HEK293 (cell line): ENCODE measurements around the gene ALG8.

Experiments used
- CTCF ChIA-PET: fragments of 350-600 bp; formaldehyde crosslinking; extraction: SDS; loops from one replicate; lab custom pipeline; 2021; ENCODE audit warnings: antibody characterized with exemption; lab: Yijun Ruan, JAX
- POLR2A ChIA-PET: fragments of 300-600 bp; formaldehyde crosslinking; extraction: SDS; loops from one replicate; lab custom pipeline; 2020; ENCODE audit warnings: antibody characterized with exemption, inconsistent platforms; lab: Yijun Ruan, JAX
- H3K27ac ChIP-seq: fragments of 200-500 bp; sonication (Bioruptor generic); 2 replicates; pipeline ENCODE4 v1.5.1; 2014; ENCODE audit warnings: low read depth, low read length, control low read depth, inconsistent platforms; ENCODE audit errors: extremely low read depth
- H3K36me3 ChIP-seq, 2 experiments: fragments of 200-500 bp in 1 of 2; sonication (Bioruptor generic) in 1 of 2; 1 replicate in 1 of 2; 2 replicates in 1 of 2; pipeline ENCODE4 v1.5.1; 2014 to 2017; ENCODE audit warnings: inconsistent platforms in 2 of 2, low read length in 2 of 2; ENCODE audit not compliant: control insufficient read depth in 2 of 2, insufficient read depth in 1 of 2
- H3K4me1 ChIP-seq: fragments of 200-500 bp; sonication (Bioruptor generic); 2 replicates; pipeline ENCODE4 v1.5.1; 2014; ENCODE audit warnings: mild to moderate bottlenecking, low read length, inconsistent platforms; ENCODE audit not compliant: control insufficient read depth, insufficient read depth
- H3K4me3 ChIP-seq: 2 replicates; pipeline ENCODE4 v1.5.1; 2011; ENCODE audit warnings: low read depth, mild to moderate bottlenecking, control low read depth, low read length, moderate library complexity
- H3K9me3 ChIP-seq: fragments of 200-500 bp; sonication (Bioruptor generic); 2 replicates; pipeline ENCODE4 v1.5.1; 2014; ENCODE audit warnings: low read depth, low read length, inconsistent platforms; ENCODE audit not compliant: control insufficient read depth, insufficient read depth
- KLF17 ChIP-seq: fragments of 450-650 bp; formaldehyde crosslinking; IDR thresholded peaks from 2 replicates; pipeline ENCODE4 v1.5.1; 2016; ENCODE audit warnings: missing biosample characterization, missing genetic modification characterization
- MEIS1 ChIP-seq: sonication (generic); formaldehyde crosslinking; IDR thresholded peaks from 2 replicates; pipeline ENCODE4 v1.8.1; 2022; ENCODE audit warnings: missing genetic modification reagents, mild to moderate bottlenecking, borderline replicate concordance
- MZF1 ChIP-seq: fragments of 450-650 bp; formaldehyde crosslinking; IDR thresholded peaks from 2 replicates; pipeline ENCODE4 v1.5.1; 2017; ENCODE audit warnings: missing biosample characterization, missing genetic modification characterization, borderline replicate concordance
- SALL2 ChIP-seq: fragments of 450-650 bp; formaldehyde crosslinking; IDR thresholded peaks from 2 replicates; pipeline ENCODE4 v1.5.0; 2017; ENCODE audit warnings: missing biosample characterization, mild to moderate bottlenecking, missing genetic modification characterization, borderline replicate concordance
- SP3 ChIP-seq: fragments of 450-650 bp; formaldehyde crosslinking; IDR thresholded peaks from 2 replicates; pipeline ENCODE4 v1.5.1; 2016; ENCODE audit warnings: missing biosample characterization, missing genetic modification characterization
- TCF7L2 ChIP-seq: IDR thresholded peaks from 2 replicates; pipeline ENCODE4 v1.6.1; 2011; ENCODE audit warnings: low read depth, mild to moderate bottlenecking, inconsistent platforms, low read length, moderate library complexity, borderline replicate concordance
- TSHZ1 ChIP-seq: fragments of 450-650 bp; formaldehyde crosslinking; IDR thresholded peaks from 2 replicates; pipeline ENCODE4 v1.5.1; 2016; ENCODE audit warnings: missing biosample characterization, missing genetic modification characterization, borderline replicate concordance
- ZBTB48 ChIP-seq: fragments of 450-650 bp; formaldehyde crosslinking; IDR thresholded peaks from 2 replicates; pipeline ENCODE4 v1.5.1; 2016; ENCODE audit warnings: missing biosample characterization, missing genetic modification characterization
- ZFP41 ChIP-seq: fragments of 450-650 bp; formaldehyde crosslinking; IDR thresholded peaks from 2 replicates; pipeline ENCODE4 v1.5.1; 2016; ENCODE audit warnings: missing biosample characterization, missing genetic modification characterization, borderline replicate concordance
- ZNF138 ChIP-seq: fragments of 450-650 bp; formaldehyde crosslinking; IDR thresholded peaks from 2 replicates; pipeline ENCODE4 v1.5.1; 2016; ENCODE audit warnings: missing biosample characterization, missing genetic modification characterization, borderline replicate concordance
- ZNF311 ChIP-seq: fragments of 450-650 bp; formaldehyde crosslinking; IDR thresholded peaks from 2 replicates; pipeline ENCODE4 v1.5.1; 2017; ENCODE audit warnings: missing biosample characterization, missing genetic modification characterization, borderline replicate concordance
- ZNF335 ChIP-seq: fragments of 450-650 bp; formaldehyde crosslinking; conservative IDR thresholded peaks from 2 replicates; pipeline ENCODE4 v1.5.1; 2016; ENCODE audit warnings: missing biosample characterization, missing genetic modification characterization
- ZNF354C ChIP-seq: fragments of 450-650 bp; formaldehyde crosslinking; IDR thresholded peaks from 2 replicates; pipeline ENCODE4 v1.5.1; 2016; ENCODE audit warnings: missing biosample characterization, missing genetic modification characterization, low read depth, borderline replicate concordance
- ZNF362 ChIP-seq: fragments of 450-650 bp; formaldehyde crosslinking; IDR thresholded peaks from 2 replicates; pipeline ENCODE4 v1.5.1; 2016; ENCODE audit warnings: missing biosample characterization, missing genetic modification characterization
- ZNF394 ChIP-seq: fragments of 450-650 bp; formaldehyde crosslinking; IDR thresholded peaks from 2 replicates; pipeline ENCODE4 v1.5.1; 2016; ENCODE audit warnings: missing biosample characterization, missing genetic modification characterization, mild to moderate bottlenecking, moderate library complexity, borderline replicate concordance
- ZNF404 ChIP-seq: fragments of 450-650 bp; formaldehyde crosslinking; IDR thresholded peaks from 2 replicates; pipeline ENCODE4 v1.5.1; 2017; ENCODE audit warnings: missing biosample characterization, missing genetic modification characterization
- ZNF501 ChIP-seq: fragments of 450-650 bp; formaldehyde crosslinking; IDR thresholded peaks from 2 replicates; pipeline ENCODE4 v1.5.1; 2016; ENCODE audit warnings: missing biosample characterization, missing genetic modification characterization
- ZNF664 ChIP-seq: fragments of 450-650 bp; formaldehyde crosslinking; IDR thresholded peaks from 2 replicates; pipeline ENCODE4 v1.5.1; 2016; ENCODE audit warnings: missing biosample characterization, missing genetic modification characterization
- ZSCAN16 ChIP-seq: fragments of 450-650 bp; formaldehyde crosslinking; IDR thresholded peaks from 2 replicates; pipeline ENCODE4 v1.5.1; 2016; ENCODE audit warnings: missing biosample characterization, missing genetic modification characterization
- ZSCAN4 ChIP-seq: fragments of 450-650 bp; formaldehyde crosslinking; IDR thresholded peaks from 2 replicates; pipeline ENCODE4 v1.5.1; 2017; ENCODE audit warnings: missing biosample characterization, missing genetic modification characterization
- TF ChIP-seq, protein P1 (sequence below): fragments of 450-650 bp; formaldehyde crosslinking; IDR thresholded peaks from 2 replicates; pipeline ENCODE4 v1.5.1; 2016; ENCODE audit warnings: missing biosample characterization, missing genetic modification characterization
- TF ChIP-seq, protein P2 (sequence below): fragments of 450-650 bp; IDR thresholded peaks from 2 replicates; pipeline ENCODE4 v1.5.1; 2018; ENCODE audit warnings: missing biosample characterization, missing genetic modification characterization

Gene ALG8

DNA sequence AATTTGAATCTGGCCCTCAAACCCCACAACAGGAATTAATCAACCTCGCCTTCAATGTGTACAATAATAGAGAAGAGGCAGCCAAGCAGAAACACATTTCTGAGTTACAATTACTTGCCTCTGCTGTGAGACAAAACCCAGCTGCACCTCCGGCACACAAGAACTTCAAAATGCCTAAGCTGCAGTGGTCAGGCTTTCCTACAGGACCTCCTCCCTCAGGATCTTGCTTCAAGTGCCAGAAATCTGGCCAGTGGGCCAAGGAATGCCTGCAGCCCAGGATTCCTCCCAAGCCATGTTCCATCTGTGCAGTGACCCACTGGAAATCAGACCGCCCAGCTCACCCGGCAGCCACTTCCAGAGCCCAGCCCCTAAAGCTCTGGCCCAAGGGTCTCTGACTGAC is 56.4 kb downstream of the ALG8 start:
- POLR2A ChIA-PET: no interaction called here

GRCh38 chr11:78082146-78082545 is 57.3 kb downstream of the ALG8 start:
- no peak overlapping the region for H3K27ac ChIP-seq
- peaks cover 0 to 9% of the 10 kb centered on the region in 2 experiments; a peak in 1 of 3 replicates for H3K36me3 ChIP-seq
- H3K4me1 ChIP-seq: no peaks in the 10 kb centered on the region
- no peaks in the 10 kb centered on the region for H3K9me3 ChIP-seq
- H3K4me3 ChIP-seq: no peak overlapping the region
- ChIA-PET CTCF (no interaction called here), POLR2A (no interaction called here)
- no peak for TF ChIP-seq ZSCAN16 (tag by site-specific recombination)
- no peak for TF ChIP-seq ZNF362 (tag by site-specific recombination)

More for the DNA sequence above, 56.4 kb downstream of the ALG8 start:
- TF ChIP-seq, protein P1, sequence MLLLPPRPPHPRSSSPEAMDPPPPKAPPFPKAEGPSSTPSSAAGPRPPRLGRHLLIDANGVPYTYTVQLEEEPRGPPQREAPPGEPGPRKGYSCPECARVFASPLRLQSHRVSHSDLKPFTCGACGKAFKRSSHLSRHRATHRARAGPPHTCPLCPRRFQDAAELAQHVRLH (tag by site-specific recombination): no peak
- no peak for TF ChIP-seq ZBTB48 (tag by site-specific recombination)
- TF ChIP-seq, protein P2, sequence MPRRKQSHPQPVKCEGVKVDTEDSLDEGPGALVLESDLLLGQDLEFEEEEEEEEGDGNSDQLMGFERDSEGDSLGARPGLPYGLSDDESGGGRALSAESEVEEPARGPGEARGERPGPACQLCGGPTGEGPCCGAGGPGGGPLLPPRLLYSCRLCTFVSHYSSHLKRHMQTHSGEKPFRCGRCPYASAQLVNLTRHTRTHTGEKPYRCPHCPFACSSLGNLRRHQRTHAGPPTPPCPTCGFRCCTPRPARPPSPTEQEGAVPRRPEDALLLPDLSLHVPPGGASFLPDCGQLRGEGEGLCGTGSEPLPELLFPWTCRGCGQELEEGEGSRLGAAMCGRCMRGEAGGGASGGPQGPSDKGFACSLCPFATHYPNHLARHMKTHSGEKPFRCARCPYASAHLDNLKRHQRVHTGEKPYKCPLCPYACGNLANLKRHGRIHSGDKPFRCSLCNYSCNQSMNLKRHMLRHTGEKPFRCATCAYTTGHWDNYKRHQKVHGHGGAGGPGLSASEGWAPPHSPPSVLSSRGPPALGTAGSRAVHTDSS (tag by site-specific recombination): no peak
- TF ChIP-seq KLF17: no peak
- no peak for TF ChIP-seq SP3 (tag by site-specific recombination)
- TF ChIP-seq SALL2 (tag by site-specific recombination): no peak
- no peak for TF ChIP-seq ZNF501 (tag by site-specific recombination)
- no peak for TF ChIP-seq ZFP41 (tag by site-specific recombination)
- no peak for TF ChIP-seq ZNF335 (tag by site-specific recombination)
- no peak for TF ChIP-seq MZF1
- TF ChIP-seq ZNF394 (tag by site-specific recombination): no peak
- TF ChIP-seq ZNF354C (tag by site-specific recombination): no peak
- no peak for TF ChIP-seq MEIS1
- Histone ChIP-seq H3K27ac (no peak overlapping the region), H3K9me3 (no peaks in the 10 kb centered on the region), H3K36me3 (peaks cover 0 to under 1% of the 10 kb centered on the region in 2 experiments; a peak in 1 of 3 replicates), H3K4me1 (no peaks in the 10 kb centered on the region), H3K4me3 (no peak overlapping the region)
- CTCF ChIA-PET: no interaction called here

- no peak for TF ChIP-seq ZNF664 (tag by site-specific recombination)
- no peak for TF ChIP-seq ZNF311 (tag by site-specific recombination)
- no peak for TF ChIP-seq ZSCAN4 (tag by site-specific recombination)
- TF ChIP-seq ZNF138 (tag by site-specific recombination): no peak
- TF ChIP-seq ZNF404 (tag by site-specific recombination): no peak
- no peak for TF ChIP-seq TSHZ1
- TF ChIP-seq TCF7L2: no peak
- Histone ChIP-seq H3K27ac (no peak overlapping the region), H3K4me1 (peaks cover 3% of the 10 kb centered on the region; the same call in 1 of the 2 replicates), H3K9me3 (no peaks in the 10 kb centered on the region), H3K36me3 (peaks cover 0 to 14% of the 10 kb centered on the region in 2 experiments; a peak in 1 of 3 replicates), H3K4me3 (no peak overlapping the region)
- CTCF ChIA-PET: no interaction called here
- POLR2A ChIA-PET: no interaction called here
Observed at GRCh38 chr11:78081583-78081982, 57.8 kb downstream of the ALG8 start.
